Measurements from ENCODE around the gene RINT1. TPM values are rescaled to one million over a fixed set of nuclear protein-coding genes. Genes with fewer than 3 reads are reported as not detected.
"Not testable (repeated sequence)": the region's sequence is repeated elsewhere in the genome, so short reads cannot be mapped to it uniquely, and the experiment has no call there.

RINT1 gene
- total RNA-seq, 1 donor from 2014 or later = 8.9 TPM

DNA sequence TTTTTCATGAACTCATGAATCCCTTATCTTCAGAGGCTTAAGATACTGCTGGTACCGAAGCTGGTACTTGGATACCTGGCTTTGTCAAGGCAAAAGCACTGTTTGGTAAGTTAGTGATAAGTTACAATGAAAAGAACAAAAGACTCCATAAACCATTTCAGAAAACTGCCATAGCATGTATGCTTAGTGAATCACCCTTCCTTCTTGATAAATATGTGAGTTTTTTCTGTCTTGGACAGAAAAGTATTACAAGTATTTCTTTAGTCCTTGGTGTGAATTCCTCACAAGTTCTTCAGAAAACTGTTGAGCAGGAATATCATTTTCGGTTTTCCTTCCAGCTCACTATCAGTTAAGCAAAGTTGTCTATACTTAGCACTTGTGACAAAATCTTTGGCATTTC, 35.5 kb upstream of the RINT1 start:
- no peak for DNase-seq (ENCODE audit: low spot score in 2 of 2)
- Histone ChIP-seq H3K4me3 (no peak overlapping the region), H3K4me1 (peaks cover 0 to 13% of the 10 kb centered on the region in 2 donors), H3K27me3 (no peaks in the 10 kb centered on the region), H3K9me3 (no peaks in the 10 kb centered on the region), H3K36me3 (peaks cover 0 to 7% of the 10 kb centered on the region in 2 donors), H3K27ac (no peak overlapping the region)
- intact Hi-C loops (cut with DNase I) = no loop called here
- TF ChIP-seq, protein P1, sequence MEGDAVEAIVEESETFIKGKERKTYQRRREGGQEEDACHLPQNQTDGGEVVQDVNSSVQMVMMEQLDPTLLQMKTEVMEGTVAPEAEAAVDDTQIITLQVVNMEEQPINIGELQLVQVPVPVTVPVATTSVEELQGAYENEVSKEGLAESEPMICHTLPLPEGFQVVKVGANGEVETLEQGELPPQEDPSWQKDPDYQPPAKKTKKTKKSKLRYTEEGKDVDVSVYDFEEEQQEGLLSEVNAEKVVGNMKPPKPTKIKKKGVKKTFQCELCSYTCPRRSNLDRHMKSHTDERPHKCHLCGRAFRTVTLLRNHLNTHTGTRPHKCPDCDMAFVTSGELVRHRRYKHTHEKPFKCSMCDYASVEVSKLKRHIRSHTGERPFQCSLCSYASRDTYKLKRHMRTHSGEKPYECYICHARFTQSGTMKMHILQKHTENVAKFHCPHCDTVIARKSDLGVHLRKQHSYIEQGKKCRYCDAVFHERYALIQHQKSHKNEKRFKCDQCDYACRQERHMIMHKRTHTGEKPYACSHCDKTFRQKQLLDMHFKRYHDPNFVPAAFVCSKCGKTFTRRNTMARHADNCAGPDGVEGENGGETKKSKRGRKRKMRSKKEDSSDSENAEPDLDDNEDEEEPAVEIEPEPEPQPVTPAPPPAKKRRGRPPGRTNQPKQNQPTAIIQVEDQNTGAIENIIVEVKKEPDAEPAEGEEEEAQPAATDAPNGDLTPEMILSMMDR (IDR thresholded peaks at IDR 0.05) = no peak

DNA sequence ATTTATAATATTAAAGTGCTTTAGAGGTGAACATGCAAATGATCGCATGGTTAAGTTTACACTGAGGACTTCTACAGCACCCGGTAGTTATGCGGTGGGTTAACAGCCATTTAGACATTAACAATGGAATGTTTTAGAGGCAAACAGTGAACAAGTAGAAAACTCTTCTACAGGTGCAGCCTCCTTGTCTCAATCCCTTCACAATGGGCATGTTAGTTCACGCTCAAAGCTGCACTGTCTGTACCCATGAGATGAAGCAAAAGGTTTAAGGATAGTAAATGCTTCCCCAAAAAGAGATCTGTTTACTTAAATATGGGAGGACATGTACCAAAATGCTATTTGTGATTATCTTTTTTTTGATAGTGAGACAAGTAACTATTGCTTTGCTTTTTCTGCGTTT, 35.0 kb upstream of the RINT1 start:
- H3K27me3 ChIP-seq = no peaks in the 10 kb centered on the region
- TF ChIP-seq, protein P1 (IDR thresholded peaks at IDR 0.05) = no peak
- no peak for DNase-seq (ENCODE audit: low spot score in 2 of 2)
- peaks cover 0 to 10% of the 10 kb centered on the region in 2 donors for H3K36me3 ChIP-seq
- no peaks in the 10 kb centered on the region for H3K9me3 ChIP-seq
- peaks cover 0 to 13% of the 10 kb centered on the region in 2 donors for H3K4me1 ChIP-seq
- intact Hi-C loops (cut with DNase I) = no loop called here
- no peak overlapping the region for H3K4me3 ChIP-seq
- H3K27ac ChIP-seq = no peak overlapping the region

DNA sequence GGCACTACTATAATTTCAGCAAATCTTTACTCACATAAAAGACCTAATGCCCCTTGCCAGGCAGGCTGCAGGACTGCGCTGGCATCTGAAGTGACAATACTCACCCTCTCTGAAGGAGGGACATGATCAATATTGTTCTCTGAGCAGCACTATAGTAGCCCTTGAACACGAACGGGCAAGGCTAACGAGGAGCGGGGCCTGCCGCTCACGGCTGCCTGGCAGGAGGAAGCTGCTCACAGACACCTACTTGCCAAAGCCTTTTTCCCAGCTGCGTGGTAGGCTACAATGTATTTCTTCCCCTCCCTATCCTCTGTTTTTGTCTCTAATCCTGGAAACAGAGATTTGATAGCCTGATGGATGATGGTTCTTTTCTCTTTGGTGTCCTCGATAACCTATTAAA, 29.8 kb upstream of the RINT1 start:
- TF ChIP-seq, protein P1 (IDR thresholded peaks at IDR 0.05) = no peak
- H3K4me1 ChIP-seq = no peaks in the 10 kb centered on the region
- DNase-seq (ENCODE audit: low spot score in 2 of 2) = no peak
- intact Hi-C loops (cut with DNase I) = no loop called here
- no peak overlapping the region for H3K27ac ChIP-seq
- H3K9me3 ChIP-seq = no peaks in the 10 kb centered on the region
- no peaks in the 10 kb centered on the region for H3K27me3 ChIP-seq
- H3K4me3 ChIP-seq = no peak overlapping the region
- peaks cover 4 to 19% of the 10 kb centered on the region in 2 donors for H3K36me3 ChIP-seq

DNA sequence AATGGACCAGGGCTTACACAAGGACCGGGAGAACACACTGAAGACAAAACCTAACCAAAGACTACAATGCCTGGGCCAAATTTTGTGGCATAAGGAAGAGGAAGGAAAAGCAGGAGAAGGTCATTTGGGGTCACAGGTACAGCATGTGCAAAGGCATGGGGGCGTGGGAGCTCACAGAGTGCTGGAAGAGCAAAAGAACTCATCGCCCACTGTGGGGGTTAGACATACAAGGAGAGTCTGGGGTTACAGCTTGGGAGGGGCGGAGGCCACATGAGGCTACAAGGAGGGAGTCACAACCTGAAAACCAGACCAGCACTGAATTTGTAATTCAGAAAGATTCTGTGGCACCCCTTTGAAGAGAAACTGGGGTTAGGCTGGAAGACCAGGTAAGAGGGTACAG, 19.6 kb upstream of the RINT1 start:
- no peak overlapping the region for H3K27ac ChIP-seq
- intact Hi-C loops (cut with DNase I) = no loop called here
- no peaks in the 10 kb centered on the region for H3K4me1 ChIP-seq
- no peak for DNase-seq (ENCODE audit: low spot score in 2 of 2)
- no peaks in the 10 kb centered on the region for H3K9me3 ChIP-seq
- H3K27me3 ChIP-seq = no peaks in the 10 kb centered on the region
- H3K4me3 ChIP-seq = no peak overlapping the region
- TF ChIP-seq, protein P1 (IDR thresholded peaks at IDR 0.05) = no peak
- H3K36me3 ChIP-seq = peaks cover 2 to 9% of the 10 kb centered on the region in 2 donors

DNA sequence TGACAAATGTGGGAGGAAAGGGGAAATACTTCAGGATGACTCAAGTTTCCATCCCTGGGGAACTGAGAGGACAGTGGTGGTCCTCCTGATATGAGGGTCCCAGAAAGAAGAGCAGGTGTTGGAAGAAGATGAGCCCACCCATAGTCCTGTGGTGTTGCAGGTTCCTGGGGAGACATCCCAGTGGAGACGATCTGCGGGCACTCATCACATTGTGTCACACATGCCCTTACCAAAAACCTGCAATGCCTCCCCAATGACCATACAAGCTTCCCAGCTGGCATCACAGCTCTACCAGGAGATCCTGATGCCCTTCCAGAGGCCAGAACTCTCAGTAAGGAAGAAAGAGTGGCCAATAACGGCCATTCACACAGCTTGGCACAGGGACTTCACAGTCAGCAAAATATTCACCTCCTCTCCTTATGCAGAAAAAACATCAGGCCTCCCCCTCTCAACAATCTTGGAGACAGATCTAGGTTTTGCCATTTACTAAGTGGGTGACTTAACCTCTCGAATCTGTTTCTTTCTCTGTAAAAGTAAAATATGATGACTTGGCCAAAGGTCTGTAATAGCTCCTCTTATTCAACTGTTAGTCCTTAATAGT, 19.0 kb upstream of the RINT1 start:
- Histone ChIP-seq H3K9me3 (no peaks in the 10 kb centered on the region), H3K4me3 (no peak overlapping the region), H3K27ac (no peak overlapping the region), H3K4me1 (no peaks in the 10 kb centered on the region), H3K36me3 (peaks cover 0 to 4% of the 10 kb centered on the region in 2 donors), H3K27me3 (no peaks in the 10 kb centered on the region)
- intact Hi-C loops (cut with DNase I) = no loop called here
- TF ChIP-seq, protein P1 (IDR thresholded peaks at IDR 0.05) = no peak
- DNase-seq (ENCODE audit: low spot score in 2 of 2) = no peak

DNA sequence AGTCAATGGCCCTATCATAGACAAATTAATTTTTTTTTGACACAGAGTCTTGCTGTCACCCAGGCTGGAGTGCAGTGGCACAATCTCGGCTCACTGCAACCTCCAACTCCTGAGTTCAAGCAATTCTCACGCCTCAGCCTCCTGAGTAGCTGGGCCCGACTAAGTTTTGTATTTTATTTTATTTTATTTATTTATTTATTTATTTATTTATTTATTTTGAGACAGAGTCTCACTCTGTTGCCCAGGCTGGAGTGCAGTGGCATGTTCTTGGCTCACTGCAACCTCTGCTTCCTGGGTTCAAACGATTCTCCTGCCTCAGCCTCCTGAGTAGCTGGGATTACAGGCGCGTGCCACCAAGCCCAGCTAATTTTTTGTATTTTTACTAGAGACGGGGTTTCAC, 16.4 kb upstream of the RINT1 start:
- H3K27ac ChIP-seq; H3K36me3 ChIP-seq; DNase-seq (ENCODE audit: low spot score in 2 of 2); H3K27me3 ChIP-seq; H3K4me3 ChIP-seq; intact Hi-C loops (cut with DNase I); H3K9me3 ChIP-seq; H3K4me1 ChIP-seq: not testable (repeated sequence)
